PC-3 (cell line): ENCODE results near the gene HEYL.

Experiments
- EZH2 ChIP-seq: fragments of 300-600 bp; sonication (generic); IDR thresholded peaks from one replicate; pipeline ENCODE4 v1.6.1; 2017; ENCODE audit warnings: antibody characterized with exemption, mild to moderate bottlenecking, low read length; ENCODE audit not compliant: unreplicated experiment
- EZH2phosphoT487 ChIP-seq: fragments of 300-600 bp; sonication (generic); IDR thresholded peaks from 2 replicates; pipeline ENCODE4 v1.6.1; 2018; ENCODE audit warnings: mild to moderate bottlenecking, antibody characterized with exemption, low read length, borderline replicate concordance
- TF ChIP-seq, protein P1 (sequence below): fragments of 300-600 bp; sonication (generic); conservative IDR thresholded peaks from 2 replicates; pipeline ENCODE4 v1.5.1; 2017; ENCODE audit warnings: antibody characterized with exemption, low read depth, mild to moderate bottlenecking, low read length

DNA sequence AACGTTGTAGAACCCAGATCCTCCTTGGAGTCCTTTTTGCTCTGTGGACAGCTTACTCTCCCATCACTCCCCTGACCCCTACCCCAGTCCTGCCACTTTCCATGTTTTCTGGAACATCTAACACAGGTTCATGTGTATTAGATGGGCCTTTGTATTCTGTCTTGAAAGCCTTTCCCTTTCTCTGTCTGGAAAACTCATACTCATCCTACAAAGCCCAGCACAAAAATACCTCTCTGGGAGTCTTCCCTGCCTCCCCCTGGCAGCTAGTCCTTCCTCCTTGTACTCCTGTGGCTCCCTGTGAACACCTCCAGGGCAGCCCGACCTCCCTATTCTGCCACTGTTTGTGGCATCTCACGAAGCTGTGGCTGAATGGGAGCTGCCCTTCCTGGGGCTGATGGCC lies 7.8 kb upstream of the HEYL start:
- TF ChIP-seq, protein P1, sequence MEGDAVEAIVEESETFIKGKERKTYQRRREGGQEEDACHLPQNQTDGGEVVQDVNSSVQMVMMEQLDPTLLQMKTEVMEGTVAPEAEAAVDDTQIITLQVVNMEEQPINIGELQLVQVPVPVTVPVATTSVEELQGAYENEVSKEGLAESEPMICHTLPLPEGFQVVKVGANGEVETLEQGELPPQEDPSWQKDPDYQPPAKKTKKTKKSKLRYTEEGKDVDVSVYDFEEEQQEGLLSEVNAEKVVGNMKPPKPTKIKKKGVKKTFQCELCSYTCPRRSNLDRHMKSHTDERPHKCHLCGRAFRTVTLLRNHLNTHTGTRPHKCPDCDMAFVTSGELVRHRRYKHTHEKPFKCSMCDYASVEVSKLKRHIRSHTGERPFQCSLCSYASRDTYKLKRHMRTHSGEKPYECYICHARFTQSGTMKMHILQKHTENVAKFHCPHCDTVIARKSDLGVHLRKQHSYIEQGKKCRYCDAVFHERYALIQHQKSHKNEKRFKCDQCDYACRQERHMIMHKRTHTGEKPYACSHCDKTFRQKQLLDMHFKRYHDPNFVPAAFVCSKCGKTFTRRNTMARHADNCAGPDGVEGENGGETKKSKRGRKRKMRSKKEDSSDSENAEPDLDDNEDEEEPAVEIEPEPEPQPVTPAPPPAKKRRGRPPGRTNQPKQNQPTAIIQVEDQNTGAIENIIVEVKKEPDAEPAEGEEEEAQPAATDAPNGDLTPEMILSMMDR = no peak
- TF ChIP-seq EZH2 (no peak), EZH2phosphoT487 (no peak)
